Vagina (tissue), 2 donors: ENCODE measurements around the gene PCNX3. TPM values are rescaled to one million over a fixed set of nuclear protein-coding genes. Genes with fewer than 3 reads are reported as not detected.

Experiments
- DNase-seq, 2 donors: peaks; one replicate each; pipeline ENCODE4 v3.0.0-alpha.2; 2017; ENCODE audit errors: extremely low spot score in 2 of 2
- H3K27ac ChIP-seq: fragments of 200-600 bp; sonication (generic); one replicate; pipeline ENCODE4 v1.5.1; 2019
- H3K27me3 ChIP-seq: fragments of 200-600 bp; sonication (generic); one replicate; pipeline ENCODE4 v1.5.1; 2019
- H3K36me3 ChIP-seq, 2 donors: fragments of 200-600 bp; sonication (generic); one replicate each; pipeline ENCODE4 v1.5.1; 2017 to 2019
- H3K4me1 ChIP-seq: fragments of 200-600 bp; sonication (generic); one replicate; pipeline ENCODE4 v1.5.1; 2019
- H3K4me3 ChIP-seq, 2 donors: fragments of 200-600 bp; sonication (generic); 1 replicate in 1 of 2; 2 replicates in 1 of 2; pipeline ENCODE4 v1.5.1; 2016 to 2019
- H3K9me3 ChIP-seq: fragments of 200-600 bp; sonication (generic); one replicate; pipeline ENCODE4 v1.5.1; 2019
- POLR2A ChIP-seq, 2 donors: fragments of 450-650 bp; IDR thresholded peaks; one replicate each; pipeline ENCODE4 v1.6.1; 2017; ENCODE audit warnings: antibody characterized with exemption in 2 of 2, mild to moderate bottlenecking in 2 of 2, moderate library complexity in 2 of 2
- POLR2AphosphoS5 ChIP-seq, 2 donors: sonication (generic); formaldehyde crosslinking; IDR thresholded peaks; one replicate each; pipeline ENCODE4 v1.9.0; 2017; ENCODE audit warnings: antibody characterized with exemption in 2 of 2, mild to moderate bottlenecking in 2 of 2, low read depth in 1 of 2; ENCODE audit not compliant: insufficient read depth in 1 of 2
- intact Hi-C: fragments of 100-400 bp; cut with DNase I; formaldehyde crosslinking; loops from one replicate; pipeline ENCODE4 v1.15.1; 2023
- total RNA-seq: library from RNA; depleted of rRNA; stranded (reverse); fragments of >200 nt; gene quantifications from one replicate; pipeline ENCODE4 v1.2.3, GENCODE V29; 2016
- TF ChIP-seq, protein P1 (sequence below), 3 experiments: fragments of 450-650 bp in 2 of 3; fragments of 200-600 bp in 1 of 3; sonication (generic) in 1 of 3; IDR thresholded peaks; one replicate each; pipeline ENCODE4 v1.5.1; 2017 to 2019; ENCODE audit warnings: antibody characterized with exemption in 3 of 3, mild to moderate bottlenecking in 2 of 3, moderate library complexity in 2 of 3

The PCNX3 gene
- total RNA-seq, 1 donor from 2014 or later = 24.8 TPM

- no peak for DNase-seq
- Histone ChIP-seq H3K4me3 (no peak overlapping the region), H3K36me3 (peaks cover 0 to 74% of the 10 kb centered on the region in 2 donors), H3K27ac (no peak overlapping the region), H3K27me3 (no peaks in the 10 kb centered on the region), H3K9me3 (no peaks in the 10 kb centered on the region), H3K4me1 (no peaks in the 10 kb centered on the region)
- intact Hi-C loops = loop anchor here (10.0 kb wide), 1 partner anchor 188 kb away; no protein-coding TSS in a partner anchor
- TF ChIP-seq, protein P1, sequence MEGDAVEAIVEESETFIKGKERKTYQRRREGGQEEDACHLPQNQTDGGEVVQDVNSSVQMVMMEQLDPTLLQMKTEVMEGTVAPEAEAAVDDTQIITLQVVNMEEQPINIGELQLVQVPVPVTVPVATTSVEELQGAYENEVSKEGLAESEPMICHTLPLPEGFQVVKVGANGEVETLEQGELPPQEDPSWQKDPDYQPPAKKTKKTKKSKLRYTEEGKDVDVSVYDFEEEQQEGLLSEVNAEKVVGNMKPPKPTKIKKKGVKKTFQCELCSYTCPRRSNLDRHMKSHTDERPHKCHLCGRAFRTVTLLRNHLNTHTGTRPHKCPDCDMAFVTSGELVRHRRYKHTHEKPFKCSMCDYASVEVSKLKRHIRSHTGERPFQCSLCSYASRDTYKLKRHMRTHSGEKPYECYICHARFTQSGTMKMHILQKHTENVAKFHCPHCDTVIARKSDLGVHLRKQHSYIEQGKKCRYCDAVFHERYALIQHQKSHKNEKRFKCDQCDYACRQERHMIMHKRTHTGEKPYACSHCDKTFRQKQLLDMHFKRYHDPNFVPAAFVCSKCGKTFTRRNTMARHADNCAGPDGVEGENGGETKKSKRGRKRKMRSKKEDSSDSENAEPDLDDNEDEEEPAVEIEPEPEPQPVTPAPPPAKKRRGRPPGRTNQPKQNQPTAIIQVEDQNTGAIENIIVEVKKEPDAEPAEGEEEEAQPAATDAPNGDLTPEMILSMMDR (IDR thresholded peaks at IDR 0.05) = no peak
- TF ChIP-seq POLR2A (IDR thresholded peaks at IDR 0.05) (no peak), POLR2AphosphoS5 (IDR thresholded peaks at IDR 0.05; ENCODE audit: insufficient read depth in 1 of 2, low read depth in 1 of 2) (no peak)
These were observed 11.6 kb downstream of the PCNX3 start for GRCh38 chr11:65627202-65627601.

- Histone ChIP-seq H3K36me3 (peaks cover 0 to 66% of the 10 kb centered on the region in 2 donors), H3K27me3 (no peaks in the 10 kb centered on the region), H3K4me3 (no peak overlapping the region), H3K4me1 (no peaks in the 10 kb centered on the region), H3K27ac (no peak overlapping the region), H3K9me3 (no peaks in the 10 kb centered on the region)
- intact Hi-C loops = loop anchor here (10.0 kb wide), 1 partner anchor 185 kb away; no protein-coding TSS in a partner anchor
- no peak for DNase-seq
- TF ChIP-seq POLR2A (IDR thresholded peaks at IDR 0.05) (no peak), POLR2AphosphoS5 (IDR thresholded peaks at IDR 0.05; ENCODE audit: insufficient read depth in 1 of 2, low read depth in 1 of 2) (no peak)
- TF ChIP-seq, protein P1 (IDR thresholded peaks at IDR 0.05) = no peak
These were observed 14.0 kb downstream of the PCNX3 start for GRCh38 chr11:65629579-65629978.

DNA sequence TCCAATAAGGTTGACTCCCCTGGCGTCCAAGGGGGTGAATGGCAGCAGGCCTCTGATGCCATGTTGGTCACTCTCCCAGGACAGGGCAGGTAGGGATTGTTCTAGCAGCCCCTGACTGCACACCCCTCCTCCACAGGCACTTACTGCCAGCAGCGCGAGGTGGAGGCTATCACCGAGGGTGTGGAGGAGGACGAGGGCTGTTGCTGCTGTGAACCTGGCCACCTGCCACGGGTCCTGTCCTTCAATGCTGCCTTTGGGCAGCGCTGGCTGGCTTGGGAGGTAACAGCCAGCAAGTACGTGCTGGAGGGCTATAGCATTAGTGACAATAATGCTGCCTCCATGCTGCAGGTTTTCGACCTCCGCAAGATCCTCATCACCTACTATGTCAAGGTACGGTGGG is 14.6 kb downstream of the PCNX3 start:
- DNase-seq = no peak
- Histone ChIP-seq H3K27ac (no peak overlapping the region), H3K4me1 (no peaks in the 10 kb centered on the region), H3K4me3 (no peak overlapping the region), H3K9me3 (no peaks in the 10 kb centered on the region), H3K27me3 (no peaks in the 10 kb centered on the region), H3K36me3 (peaks cover 0 to 66% of the 10 kb centered on the region in 2 donors)
- TF ChIP-seq POLR2AphosphoS5 (IDR thresholded peaks at IDR 0.05; ENCODE audit: insufficient read depth in 1 of 2, low read depth in 1 of 2) (no peak), POLR2A (IDR thresholded peaks at IDR 0.05) (no peak)
- TF ChIP-seq, protein P1 (IDR thresholded peaks at IDR 0.05) = no peak
- intact Hi-C loops = no loop called here

DNA sequence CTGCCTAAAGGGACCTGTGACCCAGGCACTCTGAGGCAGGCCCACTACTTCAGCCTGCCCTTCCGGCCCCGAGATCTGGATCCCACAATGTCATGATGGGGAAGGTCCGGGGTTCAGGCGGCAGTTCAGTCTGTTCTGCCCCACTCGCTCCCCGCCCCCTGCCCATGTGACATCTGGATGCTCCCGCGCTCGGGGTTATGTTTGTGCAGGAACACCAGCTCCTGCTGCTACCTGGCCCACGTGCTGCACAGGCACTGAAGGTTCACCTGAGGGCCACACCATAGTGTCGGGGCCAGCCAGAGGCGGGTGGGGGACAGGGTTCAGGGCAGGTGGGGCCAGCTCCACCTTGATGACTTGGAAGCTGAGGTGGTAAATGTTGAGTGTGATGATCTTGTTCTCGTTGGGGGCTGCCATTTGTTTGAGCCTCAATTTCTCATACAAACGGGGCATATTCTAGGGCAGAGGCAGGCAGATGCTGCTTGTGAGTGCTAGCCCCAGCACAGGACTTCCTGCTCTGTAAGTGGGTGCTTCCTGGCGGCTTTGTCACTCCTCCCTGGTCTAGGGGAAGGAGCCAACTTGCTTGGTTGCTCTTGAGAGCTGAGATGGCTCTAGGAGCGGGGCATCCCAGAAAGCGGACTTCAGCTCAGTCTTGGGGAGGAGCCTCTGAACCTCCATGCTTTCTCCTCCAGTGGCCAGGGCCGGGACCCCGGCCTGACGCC is 18.0 kb downstream of the PCNX3 start:
- Histone ChIP-seq H3K9me3 (no peaks in the 10 kb centered on the region), H3K27ac (no peak overlapping the region), H3K4me3 (no peak overlapping the region), H3K36me3 (peaks cover 0 to 56% of the 10 kb centered on the region in 2 donors), H3K4me1 (peaks cover 12% of the 10 kb centered on the region), H3K27me3 (no peaks in the 10 kb centered on the region)
- no peak for TF ChIP-seq POLR2AphosphoS5 (IDR thresholded peaks at IDR 0.05; ENCODE audit: insufficient read depth in 1 of 2, low read depth in 1 of 2)
- no peak for TF ChIP-seq POLR2A (IDR thresholded peaks at IDR 0.05)
- TF ChIP-seq, protein P1 (IDR thresholded peaks at IDR 0.05) = no peak
- intact Hi-C loops = no loop called here
- DNase-seq = no peak

- H3K27me3 ChIP-seq = no peaks in the 10 kb centered on the region
- TF ChIP-seq POLR2AphosphoS5 (IDR thresholded peaks at IDR 0.05; ENCODE audit: insufficient read depth in 1 of 2, low read depth in 1 of 2) (no peak), POLR2A (IDR thresholded peaks at IDR 0.05) (no peak)
- TF ChIP-seq, protein P1 (IDR thresholded peaks at IDR 0.05) = no peak
- no peak overlapping the region for H3K4me3 ChIP-seq
- no peaks in the 10 kb centered on the region for H3K9me3 ChIP-seq
- DNase-seq = no peak
- intact Hi-C loops = no loop called here
- peaks cover 18% of the 10 kb centered on the region for H3K4me1 ChIP-seq
- H3K27ac ChIP-seq = no peak overlapping the region
- peaks cover 0 to 55% of the 10 kb centered on the region in 2 donors for H3K36me3 ChIP-seq
These were observed 18.5 kb downstream of the PCNX3 start for GRCh38 chr11:65634109-65634436.
